HCT116 (cell line): Measurements from ENCODE around the gene KRTAP10-1.

Experiments used
- EGR1 ChIP-seq: IDR thresholded peaks from 2 replicates; pipeline ENCODE4 v1.6.1; 2012; ENCODE audit warnings: low read depth
- ELF1 ChIP-seq: IDR thresholded peaks from 2 replicates; pipeline ENCODE4 v1.6.1; 2012; ENCODE audit warnings: low read depth, borderline replicate concordance
- EZH2 ChIP-seq: fragments of 200-600 bp; sonication (generic); IDR thresholded peaks from 2 replicates; pipeline ENCODE4 v1.6.1; 2017; ENCODE audit warnings: antibody characterized with exemption, mixed run types
- JUND ChIP-seq: IDR thresholded peaks from 2 replicates; pipeline ENCODE4 v1.6.1; 2012
- POLR2A ChIP-seq: IDR thresholded peaks from 2 replicates; pipeline ENCODE4 v1.7.0; 2011; ENCODE audit warnings: borderline replicate concordance; ENCODE audit not compliant: insufficient read depth, insufficient read length; ENCODE audit errors: extremely low read depth
- POLR2AphosphoS5 ChIP-seq: IDR thresholded peaks from 2 replicates; pipeline ENCODE4 v1.6.1; 2011; ENCODE audit warnings: mild to moderate bottlenecking, low read depth, low read length, moderate library complexity
- TF ChIP-seq, protein P1 (sequence below): IDR thresholded peaks from 2 replicates; pipeline ENCODE4 v1.6.1; 2011; ENCODE audit warnings: mild to moderate bottlenecking, low read length, moderate library complexity; ENCODE audit not compliant: insufficient replicate concordance; ENCODE audit errors: extremely low read depth
- TF ChIP-seq, protein P2 (sequence below): IDR thresholded peaks from 2 replicates; pipeline ENCODE4 v1.6.1; 2012
- TF ChIP-seq, protein P3 (sequence below), 3 experiments: fragments of 200-600 bp in 1 of 3; sonication (generic) in 1 of 3; IDR thresholded peaks in 2 of 3; conservative IDR thresholded peaks in 1 of 3; 2 replicates each; pipeline ENCODE4 v1.5.1; 2012 to 2017; ENCODE audit warnings: low read depth in 2 of 3, low read length in 2 of 3, antibody characterized with exemption in 1 of 3, borderline replicate concordance in 1 of 3, control low read depth in 1 of 3, mild to moderate bottlenecking in 1 of 3, mixed read lengths in 1 of 3, mixed run types in 1 of 3, moderate library complexity in 1 of 3; ENCODE audit not compliant: insufficient read depth in 1 of 3

DNA sequence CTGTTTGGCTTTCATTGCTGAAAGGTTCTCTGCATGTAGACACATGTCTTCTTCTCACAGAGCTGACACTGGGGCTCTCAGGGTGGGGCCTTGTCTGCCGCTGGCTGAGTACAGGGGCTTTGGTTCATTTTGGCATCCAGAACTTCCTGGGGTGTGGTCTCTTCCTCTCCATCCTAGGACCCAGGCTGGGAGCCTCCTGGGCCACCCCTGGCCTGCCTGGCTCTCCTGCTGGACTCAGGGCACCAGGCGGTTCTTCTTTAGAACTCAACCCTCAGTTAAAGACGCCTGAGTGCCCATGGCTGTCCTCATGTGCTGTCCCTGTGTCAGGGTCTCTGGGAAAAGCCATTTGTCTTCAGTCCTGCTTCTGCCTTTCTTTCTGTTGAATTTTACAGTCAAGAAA is 45.9 kb upstream of the KRTAP10-1 start:
- TF ChIP-seq POLR2A (no peak), POLR2AphosphoS5 (no peak), EZH2 (no peak), JUND (no peak), EGR1 (no peak), ELF1 (no peak)
- TF ChIP-seq, protein P1, sequence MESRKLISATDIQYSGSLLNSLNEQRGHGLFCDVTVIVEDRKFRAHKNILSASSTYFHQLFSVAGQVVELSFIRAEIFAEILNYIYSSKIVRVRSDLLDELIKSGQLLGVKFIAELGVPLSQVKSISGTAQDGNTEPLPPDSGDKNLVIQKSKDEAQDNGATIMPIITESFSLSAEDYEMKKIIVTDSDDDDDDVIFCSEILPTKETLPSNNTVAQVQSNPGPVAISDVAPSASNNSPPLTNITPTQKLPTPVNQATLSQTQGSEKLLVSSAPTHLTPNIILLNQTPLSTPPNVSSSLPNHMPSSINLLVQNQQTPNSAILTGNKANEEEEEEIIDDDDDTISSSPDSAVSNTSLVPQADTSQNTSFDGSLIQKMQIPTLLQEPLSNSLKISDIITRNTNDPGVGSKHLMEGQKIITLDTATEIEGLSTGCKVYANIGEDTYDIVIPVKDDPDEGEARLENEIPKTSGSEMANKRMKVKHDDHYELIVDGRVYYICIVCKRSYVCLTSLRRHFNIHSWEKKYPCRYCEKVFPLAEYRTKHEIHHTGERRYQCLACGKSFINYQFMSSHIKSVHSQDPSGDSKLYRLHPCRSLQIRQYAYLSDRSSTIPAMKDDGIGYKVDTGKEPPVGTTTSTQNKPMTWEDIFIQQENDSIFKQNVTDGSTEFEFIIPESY = no peak
- TF ChIP-seq, protein P2, sequence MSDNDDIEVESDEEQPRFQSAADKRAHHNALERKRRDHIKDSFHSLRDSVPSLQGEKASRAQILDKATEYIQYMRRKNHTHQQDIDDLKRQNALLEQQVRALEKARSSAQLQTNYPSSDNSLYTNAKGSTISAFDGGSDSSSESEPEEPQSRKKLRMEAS = no peak
- TF ChIP-seq, protein P3, sequence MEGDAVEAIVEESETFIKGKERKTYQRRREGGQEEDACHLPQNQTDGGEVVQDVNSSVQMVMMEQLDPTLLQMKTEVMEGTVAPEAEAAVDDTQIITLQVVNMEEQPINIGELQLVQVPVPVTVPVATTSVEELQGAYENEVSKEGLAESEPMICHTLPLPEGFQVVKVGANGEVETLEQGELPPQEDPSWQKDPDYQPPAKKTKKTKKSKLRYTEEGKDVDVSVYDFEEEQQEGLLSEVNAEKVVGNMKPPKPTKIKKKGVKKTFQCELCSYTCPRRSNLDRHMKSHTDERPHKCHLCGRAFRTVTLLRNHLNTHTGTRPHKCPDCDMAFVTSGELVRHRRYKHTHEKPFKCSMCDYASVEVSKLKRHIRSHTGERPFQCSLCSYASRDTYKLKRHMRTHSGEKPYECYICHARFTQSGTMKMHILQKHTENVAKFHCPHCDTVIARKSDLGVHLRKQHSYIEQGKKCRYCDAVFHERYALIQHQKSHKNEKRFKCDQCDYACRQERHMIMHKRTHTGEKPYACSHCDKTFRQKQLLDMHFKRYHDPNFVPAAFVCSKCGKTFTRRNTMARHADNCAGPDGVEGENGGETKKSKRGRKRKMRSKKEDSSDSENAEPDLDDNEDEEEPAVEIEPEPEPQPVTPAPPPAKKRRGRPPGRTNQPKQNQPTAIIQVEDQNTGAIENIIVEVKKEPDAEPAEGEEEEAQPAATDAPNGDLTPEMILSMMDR (IDR thresholded peaks at IDR 0.05 in 2 of 3, conservative IDR thresholded peaks at IDR 0.05 in 1 of 3; ENCODE audit: borderline replicate concordance in 1 of 3, insufficient read depth in 1 of 3, low read depth in 2 of 3, low read length in 2 of 3) = no peak
